ENCODE results near the gene MYO6. TPM values are rescaled to one million over a fixed set of nuclear protein-coding genes. Genes with fewer than 3 reads are reported as not detected.

Gene MYO6
- total RNA-seq, 3 donors from 2014 or later (not counting 1 experiment from before 2014, with no cell fraction given): 3.7 to 9.2 (median 6.6) TPM

- Histone ChIP-seq H3K4me1 (ENCODE audit: control insufficient read depth, insufficient read depth, low read length) (no peaks in the 10 kb centered on the region), H3K27ac (ENCODE audit: low read length) (no peak overlapping the region), H3K27me3 (ENCODE audit: control insufficient read depth, insufficient read depth, low read length) (no peaks in the 10 kb centered on the region), H3K4me3 (ENCODE audit: low read length) (no peak overlapping the region), H3K36me3 (ENCODE audit: control insufficient read depth, insufficient read depth, low read length) (no peaks in the 10 kb centered on the region), H3K9me3 (ENCODE audit: control insufficient read depth, insufficient read depth, low read length) (no peaks in the 10 kb centered on the region)
- H3K27me3 Mint-ChIP-seq (ENCODE audit: low read depth in 2 of 2): peaks cover 0 to 4% of the 10 kb centered on the region in 2 donors
- TF ChIP-seq CTCF (IDR thresholded peaks at IDR 0.05): no peak
- no peak overlapping the region for H3K27ac Mint-ChIP-seq
- no peak for DNase-seq
- peaks cover 5% of the 10 kb centered on the region for H3K36me3 Mint-ChIP-seq
- H3K4me1 Mint-ChIP-seq: no peaks in the 10 kb centered on the region
- ATAC-seq: no peak
- no peak overlapping the region for H3K4me3 Mint-ChIP-seq
- intact Hi-C loops (cut with micrococcal nuclease): no loop called here
- no peaks in the 10 kb centered on the region for H3K9me3 Mint-ChIP-seq
- WGBS (ENCODE audit: insufficient coverage): 89% methylated on average over 2 of the region's 3 CpGs
These were observed 114.7 kb downstream of the MYO6 start for GRCh38 chr6:75863784-75864183.

GRCh38 chr6:75864446-75864845 is 115.4 kb downstream of the MYO6 start:
- Histone ChIP-seq H3K4me1 (ENCODE audit: control insufficient read depth, insufficient read depth, low read length) (no peaks in the 10 kb centered on the region), H3K27me3 (ENCODE audit: control insufficient read depth, insufficient read depth, low read length) (no peaks in the 10 kb centered on the region), H3K9me3 (ENCODE audit: control insufficient read depth, insufficient read depth, low read length) (no peaks in the 10 kb centered on the region), H3K36me3 (ENCODE audit: control insufficient read depth, insufficient read depth, low read length) (no peaks in the 10 kb centered on the region), H3K27ac (ENCODE audit: low read length) (no peak overlapping the region), H3K4me3 (ENCODE audit: low read length) (no peak overlapping the region)
- intact Hi-C loops (cut with micrococcal nuclease): no loop called here
- DNase-seq (no peak), ATAC-seq (no peak)
- peaks cover 5% of the 10 kb centered on the region for H3K36me3 Mint-ChIP-seq
- H3K27me3 Mint-ChIP-seq (ENCODE audit: low read depth in 2 of 2): peaks cover 0 to 4% of the 10 kb centered on the region in 2 donors
- H3K9me3 Mint-ChIP-seq: no peaks in the 10 kb centered on the region
- H3K4me3 Mint-ChIP-seq: no peak overlapping the region
- WGBS (ENCODE audit: insufficient coverage): 74% methylated on average over 2 of the region's 2 CpGs
- no peak for TF ChIP-seq CTCF (IDR thresholded peaks at IDR 0.05)
- no peaks in the 10 kb centered on the region for H3K4me1 Mint-ChIP-seq
- no peak overlapping the region for H3K27ac Mint-ChIP-seq

GRCh38 chr6:75870389-75870788 is 121.3 kb downstream of the MYO6 start:
- DNase-seq (no peak), ATAC-seq (no peak)
- TF ChIP-seq CTCF (IDR thresholded peaks at IDR 0.05): no peak
- Histone ChIP-seq H3K4me3 (ENCODE audit: low read length) (no peak overlapping the region), H3K27me3 (ENCODE audit: control insufficient read depth, insufficient read depth, low read length) (no peaks in the 10 kb centered on the region), H3K4me1 (ENCODE audit: control insufficient read depth, insufficient read depth, low read length) (no peaks in the 10 kb centered on the region), H3K9me3 (ENCODE audit: control insufficient read depth, insufficient read depth, low read length) (no peaks in the 10 kb centered on the region), H3K36me3 (ENCODE audit: control insufficient read depth, insufficient read depth, low read length) (no peaks in the 10 kb centered on the region), H3K27ac (ENCODE audit: low read length) (no peak overlapping the region)
- H3K9me3 Mint-ChIP-seq: no peaks in the 10 kb centered on the region
- no peak overlapping the region for H3K27ac Mint-ChIP-seq
- H3K4me3 Mint-ChIP-seq: no peak overlapping the region
- WGBS (ENCODE audit: insufficient coverage): no CpG with 5 or more reads among the region's 1 CpG
- no peaks in the 10 kb centered on the region for H3K4me1 Mint-ChIP-seq
- intact Hi-C loops (cut with micrococcal nuclease): no loop called here
- H3K36me3 Mint-ChIP-seq: peaks cover 10% of the 10 kb centered on the region
- H3K27me3 Mint-ChIP-seq (ENCODE audit: low read depth in 2 of 2): no peaks in the 10 kb centered on the region

- ATAC-seq (no peak), DNase-seq (no peak)
- Mint-ChIP-seq H3K4me1 (no peaks in the 10 kb centered on the region), H3K27ac (no peak overlapping the region), H3K9me3 (no peaks in the 10 kb centered on the region), H3K27me3 (ENCODE audit: low read depth in 2 of 2) (no peaks in the 10 kb centered on the region), H3K4me3 (no peak overlapping the region), H3K36me3 (peaks cover 10% of the 10 kb centered on the region)
- Histone ChIP-seq H3K27me3 (ENCODE audit: control insufficient read depth, insufficient read depth, low read length) (no peaks in the 10 kb centered on the region), H3K4me3 (ENCODE audit: low read length) (no peak overlapping the region), H3K36me3 (ENCODE audit: control insufficient read depth, insufficient read depth, low read length) (no peaks in the 10 kb centered on the region), H3K27ac (ENCODE audit: low read length) (no peak overlapping the region), H3K9me3 (ENCODE audit: control insufficient read depth, insufficient read depth, low read length) (no peaks in the 10 kb centered on the region), H3K4me1 (ENCODE audit: control insufficient read depth, insufficient read depth, low read length) (no peaks in the 10 kb centered on the region)
- intact Hi-C loops (cut with micrococcal nuclease): no loop called here
- no peak for TF ChIP-seq CTCF (IDR thresholded peaks at IDR 0.05)
- 97% methylated on average over 2 of the region's 2 CpGs for WGBS (ENCODE audit: insufficient coverage)
These were observed 125.2 kb downstream of the MYO6 start for GRCh38 chr6:75874224-75874623.

Measured in natural killer cell (primary cell).